ENCODE data around the gene MBP.

DNA sequence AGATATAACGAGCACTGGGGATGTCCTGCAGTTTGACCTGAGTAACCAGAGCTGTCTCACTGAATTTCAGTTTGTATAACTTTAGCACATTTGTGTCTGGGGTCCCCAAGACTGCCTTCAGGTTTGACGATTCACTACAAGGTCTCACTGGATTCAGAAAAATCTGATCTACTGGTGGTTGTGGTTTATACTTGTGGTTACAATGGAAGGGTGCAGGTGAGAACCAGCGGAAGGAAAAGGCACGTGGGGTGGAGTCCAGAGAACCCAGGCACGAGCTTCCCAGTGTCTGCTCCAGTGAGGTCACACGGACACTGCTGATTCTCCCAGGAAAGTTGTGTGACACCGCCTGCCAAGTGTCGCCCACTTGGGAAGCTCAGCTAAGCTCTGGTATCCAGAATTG is 184.2 kb downstream of the MBP start:
- TF ChIP-seq, protein P1, sequence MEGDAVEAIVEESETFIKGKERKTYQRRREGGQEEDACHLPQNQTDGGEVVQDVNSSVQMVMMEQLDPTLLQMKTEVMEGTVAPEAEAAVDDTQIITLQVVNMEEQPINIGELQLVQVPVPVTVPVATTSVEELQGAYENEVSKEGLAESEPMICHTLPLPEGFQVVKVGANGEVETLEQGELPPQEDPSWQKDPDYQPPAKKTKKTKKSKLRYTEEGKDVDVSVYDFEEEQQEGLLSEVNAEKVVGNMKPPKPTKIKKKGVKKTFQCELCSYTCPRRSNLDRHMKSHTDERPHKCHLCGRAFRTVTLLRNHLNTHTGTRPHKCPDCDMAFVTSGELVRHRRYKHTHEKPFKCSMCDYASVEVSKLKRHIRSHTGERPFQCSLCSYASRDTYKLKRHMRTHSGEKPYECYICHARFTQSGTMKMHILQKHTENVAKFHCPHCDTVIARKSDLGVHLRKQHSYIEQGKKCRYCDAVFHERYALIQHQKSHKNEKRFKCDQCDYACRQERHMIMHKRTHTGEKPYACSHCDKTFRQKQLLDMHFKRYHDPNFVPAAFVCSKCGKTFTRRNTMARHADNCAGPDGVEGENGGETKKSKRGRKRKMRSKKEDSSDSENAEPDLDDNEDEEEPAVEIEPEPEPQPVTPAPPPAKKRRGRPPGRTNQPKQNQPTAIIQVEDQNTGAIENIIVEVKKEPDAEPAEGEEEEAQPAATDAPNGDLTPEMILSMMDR (conservative IDR thresholded peaks at IDR 0.05; ENCODE audit: low read depth in 2 of 2), result no peak
- TF ChIP-seq EZH2 (IDR thresholded peaks at IDR 0.05; ENCODE audit: low read depth, unreplicated experiment), result no peak
- no peak for TF ChIP-seq STAT1 (IDR thresholded peaks at IDR 0.05; ENCODE audit: unreplicated experiment)
- no peak for TF ChIP-seq NANOG (IDR thresholded peaks at IDR 0.05; ENCODE audit: borderline replicate concordance)
- no peak for TF ChIP-seq CREB1 (CRISPR knock-in tag; IDR thresholded peaks at IDR 0.05; ENCODE audit: low read depth)

Data from GM23338 (cell line).